ENCODE data around the gene GRID1. TPM values are rescaled to one million over a fixed set of nuclear protein-coding genes. Genes with fewer than 3 reads are reported as not detected.

The GRID1 gene
- total and polyA plus RNA-seq, 9 of the 15 experiments (the other 6 are each of a cell fraction or from before 2014, with no cell fraction given) = 0.01 to 7.2 (median 1.2) TPM

GRCh38 chr10:86399879-86400704 is 33.5 kb upstream of the GRID1 start:
- peak overlapping the region in 1 of 2 experiments; percentile 88; a peak in 2 of 4 replicates for H3K9ac ChIP-seq (ENCODE audit: insufficient read depth in 1 of 2, low read depth in 2 of 2, low read length in 2 of 2)
- POLR2A ChIA-PET = interaction anchor here (0.6 to 1.6 kb wide), 4 partner anchors 10 to 260 kb away, joined by 3 to 6 read pairs (median 5); no protein-coding TSS in a partner anchor
- DNase-seq (ENCODE audit: extremely low read depth in 1 of 4, low spot score in 3 of 4) (peak; percentile 77 to 92 (median 82)), ATAC-seq (peak; percentile 99), FAIRE-seq (peak; percentile 86)
- BruUV-seq (replicated peaks) = no TSS peak
- in situ Hi-C loops (cut with MboI) = loop anchor here (5.0 kb wide), 1 partner anchor 182 kb away; no protein-coding TSS in a partner anchor
- H3K4me2 ChIP-seq (ENCODE audit: insufficient read depth, low read length) = peak overlapping the region; percentile 76
- intact Hi-C loops (cut with micrococcal nuclease) = loop anchor here (1.0 kb wide), 2 partner anchors 123 to 185 kb away; no protein-coding TSS in a partner anchor
- H4K20me1 ChIP-seq (replicated peaks; ENCODE audit: control insufficient read depth, insufficient read depth, low read length) = no peaks in the 10 kb centered on the region; the same call in 1 of the 2 replicates
- H3K9me3 ChIP-seq (replicated peaks; ENCODE audit: control insufficient read depth, insufficient read depth, low read depth, low read length) = no peaks in the 10 kb centered on the region
- H2AFZ ChIP-seq (ENCODE audit: low read depth, low read length) = peak overlapping the region; percentile 90
- no peaks in the 10 kb centered on the region for H3K36me3 ChIP-seq (ENCODE audit: control insufficient read depth, insufficient read depth, low read length)
- peaks cover 0 to 21% of the 10 kb centered on the region in 2 experiments; a peak in 2 of 5 replicates for H3K4me1 ChIP-seq (replicated peaks in 1 of 2; ENCODE audit: control insufficient read depth in 2 of 2, insufficient read depth in 2 of 2, low read length in 2 of 2)
- H3K27ac ChIP-seq (ENCODE audit: extremely low read depth, low read depth, low read length) = no peak overlapping the region
- peaks cover 4 to 29% of the 10 kb centered on the region in 2 experiments; a peak in 3 of 5 replicates for H3K27me3 ChIP-seq (ENCODE audit: control insufficient read depth in 2 of 2, insufficient read depth in 2 of 2, low read length in 2 of 2)
- CTCF ChIA-PET (ENCODE audit: low intra/inter-chr PET ratio) = interaction anchor here (0.8 to 1.0 kb wide), 2 partner anchors 183 to 185 kb away, joined by 4 to 6 read pairs; no protein-coding TSS in a partner anchor
- no peaks in the 10 kb centered on the region for H3K79me2 ChIP-seq (ENCODE audit: control insufficient read depth, insufficient read depth, low read length)
- 1% methylated on average over 57 of the region's 90 CpGs for WGBS (ENCODE audit: insufficient coverage, low coverage, missing lambda C conversion rate)
- peak overlapping the region; percentile 49 for H3K4me3 ChIP-seq
- no peaks in the 10 kb centered on the region for H3K9me1 ChIP-seq (ENCODE audit: control insufficient read depth, insufficient read depth, low read length)
- TF ChIP-seq, protein P1, sequence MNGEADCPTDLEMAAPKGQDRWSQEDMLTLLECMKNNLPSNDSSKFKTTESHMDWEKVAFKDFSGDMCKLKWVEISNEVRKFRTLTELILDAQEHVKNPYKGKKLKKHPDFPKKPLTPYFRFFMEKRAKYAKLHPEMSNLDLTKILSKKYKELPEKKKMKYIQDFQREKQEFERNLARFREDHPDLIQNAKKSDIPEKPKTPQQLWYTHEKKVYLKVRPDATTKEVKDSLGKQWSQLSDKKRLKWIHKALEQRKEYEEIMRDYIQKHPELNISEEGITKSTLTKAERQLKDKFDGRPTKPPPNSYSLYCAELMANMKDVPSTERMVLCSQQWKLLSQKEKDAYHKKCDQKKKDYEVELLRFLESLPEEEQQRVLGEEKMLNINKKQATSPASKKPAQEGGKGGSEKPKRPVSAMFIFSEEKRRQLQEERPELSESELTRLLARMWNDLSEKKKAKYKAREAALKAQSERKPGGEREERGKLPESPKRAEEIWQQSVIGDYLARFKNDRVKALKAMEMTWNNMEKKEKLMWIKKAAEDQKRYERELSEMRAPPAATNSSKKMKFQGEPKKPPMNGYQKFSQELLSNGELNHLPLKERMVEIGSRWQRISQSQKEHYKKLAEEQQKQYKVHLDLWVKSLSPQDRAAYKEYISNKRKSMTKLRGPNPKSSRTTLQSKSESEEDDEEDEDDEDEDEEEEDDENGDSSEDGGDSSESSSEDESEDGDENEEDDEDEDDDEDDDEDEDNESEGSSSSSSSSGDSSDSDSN (IDR thresholded peaks at IDR 0.05; ENCODE audit: borderline replicate concordance in 1 of 2, low read depth in 2 of 2, low read length in 2 of 2) = peak in 1 of 2 experiments; percentile 20; a peak in 2 of 4 replicates
- TF ChIP-seq HCFC1 (IDR thresholded peaks at IDR 0.05; ENCODE audit: low read depth, low read length) (0 out of 2 replicates have a peak, but pooled peaks have one; percentile 19), ATF1 (CRISPR knock-in tag; IDR thresholded peaks at IDR 0.05) (no peak), ATF1 (tag; IDR thresholded peaks at IDR 0.05) (peak; percentile 26; the same call in 1 of the 2 replicates), L3MBTL2 (IDR thresholded peaks at IDR 0.05) (peak; percentile 90), ELF1 (tag; IDR thresholded peaks at IDR 0.05) (peak; percentile 55; the same call in 1 of the 2 replicates)
- TF ChIP-seq, protein P2, sequence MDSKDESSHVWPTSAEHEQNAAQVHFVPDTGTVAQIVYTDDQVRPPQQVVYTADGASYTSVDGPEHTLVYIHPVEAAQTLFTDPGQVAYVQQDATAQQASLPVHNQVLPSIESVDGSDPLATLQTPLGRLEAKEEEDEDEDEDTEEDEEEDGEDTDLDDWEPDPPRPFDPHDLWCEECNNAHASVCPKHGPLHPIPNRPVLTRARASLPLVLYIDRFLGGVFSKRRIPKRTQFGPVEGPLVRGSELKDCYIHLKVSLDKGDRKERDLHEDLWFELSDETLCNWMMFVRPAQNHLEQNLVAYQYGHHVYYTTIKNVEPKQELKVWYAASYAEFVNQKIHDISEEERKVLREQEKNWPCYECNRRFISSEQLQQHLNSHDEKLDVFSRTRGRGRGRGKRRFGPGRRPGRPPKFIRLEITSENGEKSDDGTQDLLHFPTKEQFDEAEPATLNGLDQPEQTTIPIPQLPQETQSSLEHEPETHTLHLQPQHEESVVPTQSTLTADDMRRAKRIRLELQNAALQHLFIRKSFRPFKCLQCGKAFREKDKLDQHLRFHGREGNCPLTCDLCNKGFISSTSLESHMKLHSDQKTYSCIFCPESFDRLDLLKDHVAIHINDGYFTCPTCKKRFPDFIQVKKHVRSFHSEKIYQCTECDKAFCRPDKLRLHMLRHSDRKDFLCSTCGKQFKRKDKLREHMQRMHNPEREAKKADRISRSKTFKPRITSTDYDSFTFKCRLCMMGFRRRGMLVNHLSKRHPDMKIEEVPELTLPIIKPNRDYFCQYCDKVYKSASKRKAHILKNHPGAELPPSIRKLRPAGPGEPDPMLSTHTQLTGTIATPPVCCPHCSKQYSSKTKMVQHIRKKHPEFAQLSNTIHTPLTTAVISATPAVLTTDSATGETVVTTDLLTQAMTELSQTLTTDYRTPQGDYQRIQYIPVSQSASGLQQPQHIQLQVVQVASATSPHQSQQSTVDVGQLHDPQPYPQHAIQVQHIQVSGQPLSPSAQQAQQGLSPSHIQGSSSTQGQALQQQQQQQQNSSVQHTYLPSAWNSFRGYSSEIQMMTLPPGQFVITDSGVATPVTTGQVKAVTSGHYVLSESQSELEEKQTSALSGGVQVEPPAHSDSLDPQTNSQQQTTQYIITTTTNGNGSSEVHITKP (IDR thresholded peaks at IDR 0.05; ENCODE audit: partially characterized antibody) = peak; percentile 11
- TF ChIP-seq, protein P3, sequence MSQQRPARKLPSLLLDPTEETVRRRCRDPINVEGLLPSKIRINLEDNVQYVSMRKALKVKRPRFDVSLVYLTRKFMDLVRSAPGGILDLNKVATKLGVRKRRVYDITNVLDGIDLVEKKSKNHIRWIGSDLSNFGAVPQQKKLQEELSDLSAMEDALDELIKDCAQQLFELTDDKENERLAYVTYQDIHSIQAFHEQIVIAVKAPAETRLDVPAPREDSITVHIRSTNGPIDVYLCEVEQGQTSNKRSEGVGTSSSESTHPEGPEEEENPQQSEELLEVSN (IDR thresholded peaks at IDR 0.05; ENCODE audit: borderline replicate concordance in 1 of 2, extremely low read depth in 1 of 2, insufficient read depth in 1 of 2, insufficient read length in 1 of 2, low read depth in 1 of 2, low read length in 1 of 2, poor library complexity in 1 of 2, severe bottlenecking in 1 of 2) = peak in 1 of 2 experiments; percentile 52
- TF ChIP-seq, protein P4, sequence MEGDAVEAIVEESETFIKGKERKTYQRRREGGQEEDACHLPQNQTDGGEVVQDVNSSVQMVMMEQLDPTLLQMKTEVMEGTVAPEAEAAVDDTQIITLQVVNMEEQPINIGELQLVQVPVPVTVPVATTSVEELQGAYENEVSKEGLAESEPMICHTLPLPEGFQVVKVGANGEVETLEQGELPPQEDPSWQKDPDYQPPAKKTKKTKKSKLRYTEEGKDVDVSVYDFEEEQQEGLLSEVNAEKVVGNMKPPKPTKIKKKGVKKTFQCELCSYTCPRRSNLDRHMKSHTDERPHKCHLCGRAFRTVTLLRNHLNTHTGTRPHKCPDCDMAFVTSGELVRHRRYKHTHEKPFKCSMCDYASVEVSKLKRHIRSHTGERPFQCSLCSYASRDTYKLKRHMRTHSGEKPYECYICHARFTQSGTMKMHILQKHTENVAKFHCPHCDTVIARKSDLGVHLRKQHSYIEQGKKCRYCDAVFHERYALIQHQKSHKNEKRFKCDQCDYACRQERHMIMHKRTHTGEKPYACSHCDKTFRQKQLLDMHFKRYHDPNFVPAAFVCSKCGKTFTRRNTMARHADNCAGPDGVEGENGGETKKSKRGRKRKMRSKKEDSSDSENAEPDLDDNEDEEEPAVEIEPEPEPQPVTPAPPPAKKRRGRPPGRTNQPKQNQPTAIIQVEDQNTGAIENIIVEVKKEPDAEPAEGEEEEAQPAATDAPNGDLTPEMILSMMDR (IDR thresholded peaks at IDR 0.05 in 2 of 3, conservative IDR thresholded peaks at IDR 0.05 in 1 of 3; ENCODE audit: insufficient read depth in 2 of 3, low read depth in 1 of 3, low read length in 3 of 3) = peak; percentile 81 to 84 (median 83)
